GM10847 (cell line): ENCODE data around the gene FBXL3.
A peak's percentile ranks its signal among the peaks of the same experiment; 100 is the strongest.

Experiments
- POLR2A ChIP-seq: IDR thresholded peaks from 2 replicates; pipeline ENCODE4 v1.6.1; 2011; ENCODE audit not compliant: insufficient read length; ENCODE audit errors: extremely low read depth

The FBXL3 gene

DNA sequence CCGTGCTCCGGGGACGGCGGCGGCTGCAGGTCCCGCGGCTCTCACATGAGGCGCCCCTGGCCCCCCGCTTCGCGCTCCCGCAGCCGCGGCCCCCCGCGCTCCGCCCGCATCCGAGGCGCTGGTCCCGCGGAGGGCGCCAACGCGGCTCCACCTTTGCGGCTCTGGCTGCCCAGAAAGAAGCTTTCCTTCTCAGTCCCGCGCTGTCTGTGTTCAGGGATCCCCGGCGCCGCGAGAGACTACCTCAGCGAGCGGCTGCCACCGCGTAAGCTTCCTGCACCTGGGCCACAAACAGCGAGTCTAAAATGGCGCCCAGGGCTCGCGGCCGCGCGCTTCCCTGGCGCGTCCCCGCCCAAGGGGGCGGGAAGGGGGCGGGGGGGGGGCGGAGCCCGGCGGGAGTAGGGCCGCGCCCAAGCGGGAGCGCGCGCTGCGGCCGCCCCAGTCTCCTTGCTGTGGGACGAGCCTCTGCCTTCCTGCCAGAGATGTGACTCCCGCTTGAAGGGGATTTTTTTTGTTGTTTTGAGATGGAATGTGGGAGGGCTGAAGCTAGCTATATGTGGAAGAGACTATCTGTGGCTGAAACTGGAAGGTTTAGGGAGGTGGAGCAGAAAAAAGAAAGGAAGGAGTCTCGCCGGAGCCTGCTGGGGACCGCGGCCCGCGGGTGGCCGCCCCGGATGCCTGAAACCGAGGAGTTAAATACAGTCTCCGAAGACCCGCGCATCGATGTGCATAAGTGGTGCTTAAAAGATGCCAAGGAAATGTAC, at the start of gene FBXL3:
FBXL3 (minus strand) TSS at position 299 of the 761 bp plus-strand sequence. CDS start 5,299 bp downstream, outside the sequence.
- peak; percentile 80 for TF ChIP-seq POLR2A

GRCh38 chr13:77067519-77067918, 40.6 kb upstream of the FBXL3 start:
- TF ChIP-seq POLR2A: no peak

GRCh38 chr13:77065461-77066147, 38.6 kb upstream of the FBXL3 start:
- TF ChIP-seq POLR2A: no peak

DNA sequence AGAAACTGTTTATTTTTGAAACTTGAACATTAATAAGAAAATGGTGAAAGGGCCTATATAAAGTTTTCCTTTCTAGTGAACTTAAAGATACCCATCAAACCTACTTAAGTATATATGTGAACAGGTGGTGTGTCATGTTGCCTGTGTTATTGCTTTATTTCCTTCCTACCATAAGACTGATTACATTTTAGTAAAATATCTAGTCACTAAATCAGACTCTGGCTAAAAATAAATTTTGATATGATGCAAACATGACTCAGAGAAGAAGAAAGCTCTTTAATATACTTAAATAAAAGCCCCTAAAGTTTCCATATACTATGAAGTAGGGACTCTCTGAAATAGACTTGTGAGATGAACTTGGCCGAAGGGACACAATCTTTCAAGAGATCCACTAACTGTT, 35.1 kb upstream of the FBXL3 start:
- TF ChIP-seq POLR2A: no peak

- no peak for TF ChIP-seq POLR2A
Measured at GRCh38 chr13:77061362-77061761, 34.4 kb upstream of the FBXL3 start.

DNA sequence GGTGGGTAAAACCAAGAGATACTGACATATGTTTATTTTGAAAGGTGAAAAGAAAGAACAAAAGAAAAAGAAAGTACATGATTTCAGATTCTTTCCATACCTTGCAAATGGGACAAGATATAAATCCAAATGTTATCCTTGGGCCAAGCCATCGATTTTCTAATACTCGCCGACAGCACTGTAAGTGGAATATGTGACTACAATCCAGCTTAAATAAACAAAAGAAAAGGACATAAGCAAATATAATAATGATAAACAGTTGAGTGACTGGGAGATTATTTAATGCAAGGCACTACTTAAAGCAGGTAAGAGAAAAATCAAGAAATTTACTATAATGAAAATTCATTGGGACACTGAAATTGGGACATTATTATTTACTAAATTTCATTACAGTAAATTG, 29.9 kb upstream of the FBXL3 start:
- no peak for TF ChIP-seq POLR2A

DNA sequence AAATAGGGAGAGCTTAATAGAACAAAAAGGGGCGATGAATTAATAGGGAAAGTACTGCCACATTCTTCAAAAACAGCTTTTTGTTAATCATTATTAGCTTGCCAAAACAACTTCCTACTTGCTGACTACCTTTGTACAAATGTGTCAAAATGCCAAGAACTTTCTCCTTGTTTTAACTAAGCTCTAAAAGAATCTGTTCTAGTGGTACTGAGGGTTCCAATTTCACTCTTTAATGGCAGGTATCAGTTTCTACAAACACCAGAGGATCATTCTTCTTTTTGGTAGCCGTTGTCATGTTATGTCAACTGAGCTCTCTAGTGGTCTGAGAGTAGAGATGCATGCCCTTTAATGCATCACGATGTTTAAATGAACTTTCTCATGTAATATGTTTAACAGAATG, 29.4 kb upstream of the FBXL3 start:
- TF ChIP-seq POLR2A: no peak

DNA sequence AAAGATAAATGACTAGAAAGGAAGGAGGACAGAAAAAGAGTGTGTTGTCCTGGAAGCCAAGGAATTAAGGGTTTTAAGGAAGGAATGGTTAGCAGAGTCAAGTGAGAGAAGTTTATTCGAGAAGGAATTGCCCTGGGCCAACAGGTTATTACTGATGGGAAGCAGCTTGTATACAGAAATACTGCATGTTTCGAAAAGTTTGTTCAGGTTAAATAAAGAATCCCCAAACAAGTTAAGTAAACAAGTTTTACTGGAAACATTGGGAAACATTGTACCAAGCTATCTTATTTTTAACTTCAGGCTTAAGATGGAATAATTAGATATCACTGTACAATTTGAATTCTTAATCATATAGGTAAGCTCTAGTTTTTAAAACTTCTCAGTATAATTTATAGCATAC, 28.2 kb upstream of the FBXL3 start:
- TF ChIP-seq POLR2A: no peak

- TF ChIP-seq POLR2A: no peak
Measured at GRCh38 chr13:77053192-77053591, 26.2 kb upstream of the FBXL3 start.

DNA sequence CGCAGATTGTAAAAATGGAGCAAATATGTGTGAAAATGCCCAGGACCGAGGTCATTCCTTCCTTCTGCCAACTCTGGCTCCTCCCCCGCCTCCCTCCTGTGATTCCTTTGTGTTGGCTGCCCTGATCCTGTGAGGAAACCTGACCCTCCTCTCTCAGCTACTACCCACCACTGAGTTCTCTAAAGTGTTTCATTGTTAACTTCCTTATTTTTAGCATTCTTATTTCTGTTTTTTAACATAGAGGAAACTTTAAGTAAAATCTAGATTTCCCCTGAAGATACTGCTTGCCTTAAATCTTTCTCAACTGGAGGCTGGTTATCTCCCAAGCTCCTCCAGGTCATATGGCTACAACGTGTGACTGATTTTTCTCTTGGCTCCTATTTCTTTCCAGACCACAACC, 21.7 kb upstream of the FBXL3 start:
- TF ChIP-seq POLR2A: no peak

GRCh38 chr13:77047649-77048343, 20.8 kb upstream of the FBXL3 start:
- TF ChIP-seq POLR2A: no peak

DNA sequence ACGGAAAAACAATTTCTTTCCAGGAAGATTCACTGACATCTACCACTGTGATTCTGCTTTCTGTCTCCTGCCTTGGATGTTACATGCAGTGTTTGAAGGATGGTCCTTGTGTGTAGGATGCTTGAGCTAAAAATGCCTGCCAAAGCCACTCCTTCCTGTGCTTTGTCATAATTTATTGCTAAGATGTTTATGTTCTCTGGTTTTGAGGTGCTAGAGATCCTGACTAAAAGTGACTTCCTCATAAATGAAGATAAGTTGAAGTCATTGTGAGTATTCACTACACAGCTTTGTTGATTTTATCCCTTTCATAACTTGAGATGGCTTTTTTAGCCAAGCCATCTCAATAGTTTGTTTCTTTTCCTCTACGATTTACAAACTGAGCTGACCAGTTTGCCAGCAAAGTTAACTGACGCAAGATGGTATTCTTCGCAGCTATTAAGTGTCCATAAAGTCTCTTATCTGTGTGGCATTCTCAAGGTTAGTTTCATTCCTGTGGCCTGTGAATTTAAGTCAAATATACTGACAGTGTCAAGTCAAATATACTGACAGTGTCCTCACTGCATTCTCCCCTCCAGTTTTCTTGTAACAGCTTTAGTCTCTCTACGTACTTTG, 15.7 kb upstream of the FBXL3 start:
- TF ChIP-seq POLR2A: no peak

DNA sequence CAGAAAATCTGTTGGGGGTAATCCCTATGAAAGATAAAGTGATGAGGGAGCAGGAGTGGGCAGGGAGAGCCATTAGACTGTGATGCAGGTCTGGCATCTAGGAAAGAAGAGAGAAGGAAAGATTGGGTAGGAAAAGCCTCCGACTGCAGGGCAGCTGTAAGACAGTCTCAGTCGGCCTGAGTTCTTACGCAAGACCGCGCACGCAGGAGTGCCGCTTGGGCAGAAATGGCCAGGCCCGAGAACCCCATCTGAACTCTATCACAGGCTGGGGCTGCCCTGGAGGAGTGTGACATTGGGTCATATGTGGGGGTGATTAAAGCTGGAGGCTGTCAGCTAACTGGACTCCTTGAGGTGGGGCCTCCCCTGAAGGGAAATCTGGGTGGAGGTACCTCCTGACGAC, 13.9 kb upstream of the FBXL3 start:
- no peak for TF ChIP-seq POLR2A

DNA sequence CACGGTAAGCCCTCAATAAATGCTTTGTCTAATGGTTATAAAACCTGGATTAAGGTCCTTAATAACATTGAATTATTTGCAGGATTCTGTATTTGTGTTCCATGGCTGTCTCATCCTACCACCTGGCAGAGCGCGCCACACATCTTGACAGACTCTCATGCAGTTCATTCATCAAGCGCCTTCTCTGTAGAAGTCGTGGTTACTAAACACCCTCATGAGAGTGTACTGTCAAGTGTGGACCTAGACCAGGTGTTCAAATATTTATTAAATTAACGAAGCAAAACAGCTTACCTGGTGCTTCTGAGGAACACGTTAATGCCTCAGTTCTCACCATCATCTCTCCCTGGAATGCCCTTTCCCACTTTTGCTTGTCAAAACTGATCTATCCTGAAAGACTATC, 13.1 kb upstream of the FBXL3 start:
- TF ChIP-seq POLR2A: no peak

DNA sequence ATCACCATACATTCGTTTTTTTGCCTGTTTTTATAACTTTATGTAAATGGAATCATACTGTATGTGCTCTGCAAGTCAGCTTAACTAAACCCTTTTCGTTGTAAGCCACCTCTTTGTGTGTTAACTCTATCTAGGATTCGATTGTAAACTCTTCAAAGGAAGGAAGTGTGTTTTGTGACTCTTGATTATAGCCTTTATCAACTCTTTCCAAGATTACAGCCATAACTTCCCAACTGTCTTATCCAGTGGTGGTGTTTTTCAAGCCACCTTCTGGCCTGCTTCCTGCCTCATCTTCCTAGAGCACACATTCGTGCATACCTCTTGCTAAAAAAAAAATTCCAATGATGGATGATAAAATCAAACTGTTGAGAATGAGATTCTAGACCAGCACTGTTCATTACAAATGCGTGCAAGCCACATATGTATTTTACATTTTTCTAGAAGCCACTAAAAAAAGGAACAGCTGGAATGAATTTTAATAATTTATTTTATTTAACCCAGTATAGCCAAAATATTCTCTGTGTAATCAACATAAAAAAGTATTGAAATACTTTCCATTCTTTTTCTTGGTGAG, 12.0 kb upstream of the FBXL3 start:
- TF ChIP-seq POLR2A: no peak
